Ramos (cell line): Measurements from ENCODE around the gene MBLAC1.

Experiments used
- in situ Hi-C: fragments of 300-500 bp; cut with MboI; formaldehyde crosslinking; loops from one replicate; pipeline ENCODE4 v1.14.3; 2022; ENCODE audit warnings: low sequenced_read_pairs; ENCODE audit not compliant: unreplicated experiment

Gene MBLAC1

GRCh38 chr7:100148225-100148558 is 21.4 kb downstream of the MBLAC1 start:
- in situ Hi-C loops, result no loop called here

GRCh38 chr7:100148559-100149328 is 22.0 kb downstream of the MBLAC1 start, which contains the start of gene LAMTOR4:
Gene LAMTOR4 (plus strand): TSS chr7:100148918. CDS start chr7:100148973, 55 bp downstream.
- in situ Hi-C loops, result no loop called here

- in situ Hi-C loops, result no loop called here
Observed at GRCh38 chr7:100152404-100152803, 25.6 kb downstream of the MBLAC1 start.

- in situ Hi-C loops, result no loop called here
Observed at GRCh38 chr7:100152937-100153666, 26.3 kb downstream of the MBLAC1 start.

- in situ Hi-C loops, result no loop called here
Observed at GRCh38 chr7:100153708-100154535, 27.2 kb downstream of the MBLAC1 start.

- in situ Hi-C loops, result no loop called here
Observed at GRCh38 chr7:100154651-100155491, 28.1 kb downstream of the MBLAC1 start.

GRCh38 chr7:100155553-100156317 is 29.0 kb downstream of the MBLAC1 start:
- in situ Hi-C loops, result no loop called here

GRCh38 chr7:100156331-100157068 is 29.7 kb downstream of the MBLAC1 start:
- in situ Hi-C loops, result no loop called here

- in situ Hi-C loops, result no loop called here
Observed at GRCh38 chr7:100157069-100157333, 30.2 kb downstream of the MBLAC1 start.

- in situ Hi-C loops, result no loop called here
Observed at GRCh38 chr7:100157334-100158228, 30.8 kb downstream of the MBLAC1 start.

- in situ Hi-C loops, result no loop called here
Observed at GRCh38 chr7:100158229-100159098, 31.7 kb downstream of the MBLAC1 start, which contains the start of gene TRAPPC14. Gene TRAPPC14 (minus strand): TSS chr7:100158723. CDS start chr7:100158499, 224 bp downstream.

GRCh38 chr7:100159099-100159623 is 32.4 kb downstream of the MBLAC1 start:
- in situ Hi-C loops, result no loop called here

- in situ Hi-C loops, result no loop called here
Observed at GRCh38 chr7:100160067-100160466, 33.3 kb downstream of the MBLAC1 start.

- in situ Hi-C loops, result no loop called here
Observed at GRCh38 chr7:100163006-100163531, 36.3 kb downstream of the MBLAC1 start.

- in situ Hi-C loops, result no loop called here
Observed at GRCh38 chr7:100163871-100164270, 37.1 kb downstream of the MBLAC1 start.

GRCh38 chr7:100166317-100166940 is 39.7 kb downstream of the MBLAC1 start:
- in situ Hi-C loops, result no loop called here
